CD4-positive, alpha-beta T cell treated with Interleukin-1 beta for 1 hour (primary cell): ENCODE measurements around the gene VIT.

Experiments used
- DNase-seq, 2 donors: peaks; one replicate each; pipeline ENCODE4 v3.0.0-alpha.2; 2020 to 2022

The VIT gene

GRCh38 chr2:36770542-36771287 lies 74.2 kb downstream of the VIT start:
- DNase-seq: peak; percentile 13 to 16

- DNase-seq: no peak
Observed at GRCh38 chr2:36771671-36772070, 75.2 kb downstream of the VIT start.

GRCh38 chr2:36773947-36774346 lies 77.4 kb downstream of the VIT start:
- DNase-seq: no peak

- no peak for DNase-seq
Observed at GRCh38 chr2:36775261-36775660, 78.8 kb downstream of the VIT start.

GRCh38 chr2:36775806-36776205 lies 79.3 kb downstream of the VIT start:
- no peak for DNase-seq

- no peak for DNase-seq
Observed at GRCh38 chr2:36777272-36777671, 80.8 kb downstream of the VIT start.

- no peak for DNase-seq
Observed at GRCh38 chr2:36777788-36778187, 81.3 kb downstream of the VIT start.

- DNase-seq: no peak
Observed at GRCh38 chr2:36779462-36779861, 83.0 kb downstream of the VIT start.

GRCh38 chr2:36780231-36780839 lies 83.8 kb downstream of the VIT start:
- peak in 1 of 2 donors; percentile 56 for DNase-seq

GRCh38 chr2:36781907-36782720 lies 85.6 kb downstream of the VIT start:
- no peak for DNase-seq

- DNase-seq: no peak
Observed at GRCh38 chr2:36783246-36783645, 86.7 kb downstream of the VIT start.

GRCh38 chr2:36785179-36785795 lies 88.8 kb downstream of the VIT start:
- DNase-seq: peak; percentile 61 to 65

- no peak for DNase-seq
Observed at GRCh38 chr2:36789181-36789804, 92.8 kb downstream of the VIT start.

GRCh38 chr2:36792951-36793350 lies 96.4 kb downstream of the VIT start:
- DNase-seq: no peak

- DNase-seq: no peak
Observed at GRCh38 chr2:36797324-36798070, 101.0 kb downstream of the VIT start.

- DNase-seq: peak; percentile 22 to 29
Observed at GRCh38 chr2:36798724-36799123, 102.2 kb downstream of the VIT start.

GRCh38 chr2:36800381-36800780 lies 103.9 kb downstream of the VIT start:
- DNase-seq: peak; percentile 48 to 53

GRCh38 chr2:36801088-36801487 lies 104.6 kb downstream of the VIT start:
- DNase-seq: no peak

- DNase-seq: no peak
Observed at GRCh38 chr2:36802952-36803351, 106.4 kb downstream of the VIT start.

- no peak for DNase-seq
Observed at GRCh38 chr2:36805635-36806224, 109.2 kb downstream of the VIT start.

GRCh38 chr2:36807223-36807886 lies 110.8 kb downstream of the VIT start:
- no peak for DNase-seq
